GM18526 (cell line): ENCODE data around the gene SERPINE1.

Source experiments
- POLR2A ChIP-seq: IDR thresholded peaks from 3 replicates; pipeline ENCODE4 v1.6.1; 2011; ENCODE audit not compliant: insufficient read length; ENCODE audit errors: extremely low read depth

Gene SERPINE1

DNA sequence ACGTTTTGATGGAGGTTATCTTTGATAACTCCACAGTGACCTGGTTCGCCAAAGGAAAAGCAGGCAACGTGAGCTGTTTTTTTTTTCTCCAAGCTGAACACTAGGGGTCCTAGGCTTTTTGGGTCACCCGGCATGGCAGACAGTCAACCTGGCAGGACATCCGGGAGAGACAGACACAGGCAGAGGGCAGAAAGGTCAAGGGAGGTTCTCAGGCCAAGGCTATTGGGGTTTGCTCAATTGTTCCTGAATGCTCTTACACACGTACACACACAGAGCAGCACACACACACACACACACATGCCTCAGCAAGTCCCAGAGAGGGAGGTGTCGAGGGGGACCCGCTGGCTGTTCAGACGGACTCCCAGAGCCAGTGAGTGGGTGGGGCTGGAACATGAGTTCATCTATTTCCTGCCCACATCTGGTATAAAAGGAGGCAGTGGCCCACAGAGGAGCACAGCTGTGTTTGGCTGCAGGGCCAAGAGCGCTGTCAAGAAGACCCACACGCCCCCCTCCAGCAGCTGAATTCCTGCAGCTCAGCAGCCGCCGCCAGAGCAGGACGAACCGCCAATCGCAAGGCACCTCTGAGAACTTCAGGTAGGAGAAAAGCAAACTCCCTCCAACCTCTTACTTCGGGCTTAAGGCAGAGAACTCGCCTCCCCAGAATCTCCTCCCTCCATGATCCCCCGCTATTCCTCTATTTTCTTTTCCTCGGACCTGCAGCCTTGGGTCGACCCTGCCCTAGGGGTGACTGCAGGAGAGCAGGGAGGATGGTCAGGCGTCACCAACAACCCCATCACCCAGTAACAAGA lies at the start of gene SERPINE1:
Gene SERPINE1, plus strand, starts transcription at position 454 of the 809 bp plus-strand sequence. CDS start 1,290 bp downstream, outside the sequence.
- TF ChIP-seq POLR2A = peak; percentile 44

DNA sequence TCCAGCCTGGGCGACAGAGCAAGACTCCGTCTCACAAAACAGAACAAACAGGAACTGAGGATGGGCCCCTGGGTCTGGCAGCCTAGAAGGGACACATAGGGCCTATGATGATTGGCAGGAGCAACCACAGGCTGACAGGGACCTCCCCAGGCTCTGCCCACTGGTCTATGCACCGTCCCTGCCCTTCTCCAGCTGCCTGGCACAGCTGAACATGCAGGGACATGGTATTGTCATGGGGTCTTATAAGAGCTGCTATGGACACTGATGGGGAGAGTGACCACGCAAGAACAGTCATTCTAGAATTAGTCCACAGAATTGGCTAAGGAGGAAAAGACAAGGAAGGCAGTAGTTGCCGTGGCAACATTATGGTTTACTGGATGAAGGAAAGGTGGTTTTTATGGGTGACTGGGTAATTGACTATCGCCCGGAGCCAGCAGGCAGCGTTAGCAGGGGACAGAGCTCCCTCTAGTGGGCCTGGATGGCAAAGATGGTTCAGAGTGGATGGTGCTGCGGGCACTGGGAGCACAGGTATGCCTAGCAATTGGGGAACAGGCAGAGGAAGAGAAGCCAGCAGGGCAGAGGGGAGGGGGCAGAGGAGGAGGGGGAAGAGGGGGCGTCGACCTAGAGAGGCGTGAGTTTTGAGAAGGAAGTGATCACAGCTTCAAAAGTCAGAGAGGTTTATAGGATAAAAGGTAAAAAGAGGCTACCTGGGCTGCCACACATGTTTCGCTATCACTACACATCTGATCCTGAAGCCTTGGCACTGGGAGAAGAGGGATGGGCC lies 49.4 kb upstream of the SERPINE1 start:
- no peak for TF ChIP-seq POLR2A

DNA sequence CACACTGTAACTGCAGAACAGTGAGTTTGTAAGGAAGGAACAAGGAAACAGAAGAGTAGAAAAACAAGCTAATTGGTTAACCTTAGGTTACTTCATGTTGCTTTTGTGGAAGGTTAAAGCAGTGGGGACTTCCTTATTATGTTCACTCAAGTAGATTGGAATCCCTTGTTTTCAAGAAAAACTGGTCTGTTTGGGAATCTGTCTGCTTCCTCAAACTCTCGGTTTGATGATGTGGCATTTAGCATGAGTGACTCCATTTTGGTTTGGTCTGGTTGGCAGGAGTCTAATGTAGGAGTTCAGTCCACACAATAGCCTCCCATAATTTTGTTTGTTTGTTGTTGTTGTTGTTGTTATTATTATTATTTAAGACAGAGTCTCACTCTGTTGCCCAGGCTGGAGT lies 45.5 kb upstream of the SERPINE1 start:
- no peak for TF ChIP-seq POLR2A

DNA sequence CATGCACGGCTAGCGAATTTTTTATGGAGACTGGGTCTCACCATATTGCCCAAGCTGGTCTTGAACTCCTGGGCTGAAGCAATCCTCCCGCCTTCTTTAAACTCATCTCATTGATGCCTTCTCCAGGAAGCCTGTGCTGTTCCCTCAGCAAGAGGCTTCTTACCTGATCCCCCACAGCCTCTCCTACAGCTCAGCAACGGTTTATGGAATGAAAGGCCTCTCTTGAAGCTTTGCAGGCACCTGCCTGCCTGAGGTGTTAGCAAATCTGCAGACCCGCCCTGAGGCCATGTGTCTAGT lies 42.1 kb upstream of the SERPINE1 start:
- TF ChIP-seq POLR2A = no peak

DNA sequence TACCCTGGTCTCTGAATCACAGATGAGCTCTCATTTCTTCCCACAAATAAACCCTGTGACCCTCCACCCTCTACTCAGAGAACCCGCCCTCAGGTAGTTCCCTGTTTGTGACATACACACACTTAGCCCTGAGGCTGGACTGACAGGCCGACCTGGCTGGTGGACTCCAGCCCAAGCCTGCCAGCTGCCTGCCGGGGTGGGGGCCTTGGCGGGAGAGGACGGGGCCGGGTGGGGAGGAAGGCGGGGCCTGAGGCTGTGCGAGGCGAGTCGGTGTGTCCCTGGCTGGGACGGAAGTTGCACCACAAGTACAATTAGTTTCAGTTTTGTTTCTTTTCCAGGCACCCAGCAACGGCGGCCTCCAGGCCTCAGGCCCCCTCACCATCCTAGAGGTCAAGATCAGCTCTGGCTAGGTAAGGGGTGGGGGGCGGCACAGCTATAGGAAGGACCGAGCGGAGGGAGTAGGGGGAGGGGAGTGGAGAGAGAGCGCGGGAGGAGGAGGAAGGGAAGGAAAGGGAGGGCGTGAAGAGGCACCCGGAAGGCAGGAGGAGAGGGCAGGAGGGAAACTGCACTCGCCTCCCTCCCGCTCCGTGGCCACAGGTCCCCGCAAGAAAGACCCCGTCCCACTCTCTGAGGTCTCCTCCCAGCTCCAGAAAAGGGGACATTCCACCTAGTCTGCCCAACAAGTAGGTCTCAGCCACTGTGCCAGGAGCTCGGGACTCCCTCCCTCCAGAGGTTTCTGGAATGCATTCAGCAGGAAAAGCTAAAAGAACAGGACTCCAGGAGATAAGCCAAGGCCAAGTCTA lies 41.5 kb upstream of the SERPINE1 start, which contains the start of gene TRIM56:
Gene TRIM56, plus strand, starts transcription at position 320 of the 803 bp plus-strand sequence. CDS start 1,832 bp downstream, outside the sequence.
- peak; percentile 82 for TF ChIP-seq POLR2A

DNA sequence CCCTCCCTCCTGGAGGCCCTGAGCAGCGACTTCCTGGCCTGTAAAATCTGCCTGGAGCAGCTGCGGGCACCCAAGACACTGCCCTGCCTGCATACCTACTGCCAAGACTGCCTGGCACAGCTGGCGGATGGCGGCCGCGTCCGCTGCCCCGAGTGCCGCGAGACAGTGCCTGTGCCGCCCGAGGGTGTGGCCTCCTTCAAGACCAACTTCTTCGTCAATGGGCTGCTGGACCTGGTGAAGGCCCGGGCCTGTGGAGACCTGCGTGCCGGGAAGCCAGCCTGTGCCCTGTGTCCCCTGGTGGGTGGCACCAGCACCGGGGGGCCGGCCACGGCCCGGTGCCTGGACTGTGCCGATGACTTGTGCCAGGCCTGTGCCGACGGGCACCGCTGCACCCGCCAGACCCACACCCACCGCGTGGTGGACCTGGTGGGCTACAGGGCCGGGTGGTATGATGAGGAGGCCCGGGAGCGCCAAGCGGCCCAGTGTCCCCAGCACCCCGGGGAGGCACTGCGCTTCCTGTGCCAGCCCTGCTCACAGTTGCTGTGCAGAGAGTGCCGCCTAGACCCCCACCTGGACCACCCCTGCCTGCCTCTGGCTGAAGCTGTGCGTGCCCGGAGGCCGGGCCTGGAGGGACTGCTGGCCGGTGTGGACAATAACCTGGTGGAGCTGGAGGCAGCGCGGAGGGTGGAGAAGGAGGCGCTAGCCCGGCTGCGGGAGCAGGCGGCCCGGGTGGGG lies 39.4 kb upstream of the SERPINE1 start:
- TF ChIP-seq POLR2A = no peak

DNA sequence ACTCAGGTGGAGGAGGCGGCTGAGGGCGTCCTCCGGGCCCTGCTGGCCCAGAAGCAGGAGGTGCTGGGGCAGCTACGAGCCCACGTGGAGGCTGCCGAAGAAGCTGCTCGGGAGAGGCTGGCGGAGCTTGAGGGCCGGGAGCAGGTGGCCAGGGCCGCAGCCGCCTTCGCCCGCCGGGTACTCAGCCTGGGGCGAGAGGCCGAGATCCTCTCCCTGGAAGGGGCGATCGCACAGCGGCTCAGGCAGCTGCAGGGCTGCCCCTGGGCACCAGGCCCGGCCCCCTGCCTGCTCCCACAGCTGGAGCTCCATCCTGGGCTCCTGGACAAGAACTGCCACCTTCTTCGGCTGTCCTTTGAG lies 38.9 kb upstream of the SERPINE1 start:
- TF ChIP-seq POLR2A = no peak

DNA sequence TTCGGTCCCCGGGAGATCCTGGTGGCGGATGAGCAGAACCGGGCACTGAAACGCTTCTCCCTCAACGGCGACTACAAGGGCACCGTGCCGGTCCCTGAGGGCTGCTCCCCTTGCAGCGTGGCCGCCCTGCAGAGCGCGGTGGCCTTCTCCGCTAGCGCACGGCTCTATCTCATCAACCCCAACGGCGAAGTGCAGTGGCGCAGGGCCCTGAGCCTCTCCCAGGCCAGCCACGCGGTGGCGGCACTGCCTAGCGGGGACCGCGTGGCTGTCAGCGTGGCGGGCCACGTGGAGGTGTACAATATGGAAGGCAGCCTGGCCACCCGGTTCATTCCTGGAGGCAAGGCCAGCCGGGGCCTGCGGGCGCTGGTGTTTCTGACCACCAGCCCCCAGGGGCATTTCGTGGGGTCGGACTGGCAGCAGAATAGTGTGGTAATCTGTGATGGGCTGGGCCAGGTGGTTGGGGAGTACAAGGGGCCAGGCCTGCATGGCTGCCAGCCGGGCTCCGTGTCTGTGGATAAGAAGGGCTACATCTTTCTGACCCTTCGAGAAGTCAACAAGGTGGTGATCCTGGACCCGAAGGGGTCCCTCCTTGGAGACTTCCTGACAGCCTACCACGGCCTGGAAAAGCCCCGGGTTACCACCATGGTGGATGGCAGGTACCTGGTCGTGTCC lies 37.9 kb upstream of the SERPINE1 start:
- no peak for TF ChIP-seq POLR2A

DNA sequence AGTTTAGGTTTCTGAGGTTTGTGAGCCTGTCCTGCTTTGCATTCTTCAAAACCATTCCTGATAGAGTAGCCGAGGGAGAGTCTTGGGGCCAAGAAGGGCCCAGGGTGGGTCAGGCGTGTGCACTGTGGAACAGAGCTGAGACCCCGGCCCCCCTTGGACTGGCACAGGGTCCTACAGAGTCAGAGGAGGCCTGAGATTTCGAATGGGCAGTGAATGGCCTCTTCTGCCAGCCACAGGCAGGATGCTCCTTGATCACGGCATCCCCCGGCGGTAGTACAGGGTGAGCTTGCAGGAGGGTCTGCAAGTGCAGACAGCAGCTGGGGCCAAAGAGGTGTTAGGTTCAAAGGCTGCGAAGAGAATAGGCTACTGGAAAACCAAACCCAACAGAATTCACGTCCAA lies 37.0 kb upstream of the SERPINE1 start:
- TF ChIP-seq POLR2A = no peak

DNA sequence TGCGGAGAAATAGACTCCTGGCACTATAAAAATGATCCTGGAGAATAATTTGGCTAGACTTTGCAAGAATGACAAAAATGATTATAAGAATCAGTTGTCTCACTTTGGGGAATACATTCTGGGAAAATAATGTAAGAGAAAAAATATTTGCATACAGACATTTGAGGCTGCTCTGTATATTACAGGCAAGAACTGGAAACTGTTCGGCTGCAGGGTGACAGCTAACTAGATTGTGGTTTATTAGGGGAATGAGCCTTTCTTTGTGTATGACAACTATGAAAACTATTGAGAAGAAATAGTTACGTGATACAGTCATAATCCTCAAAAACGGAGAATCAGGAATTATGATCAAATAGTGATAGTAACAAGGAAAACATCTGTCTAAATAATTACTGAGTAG lies 33.0 kb upstream of the SERPINE1 start:
- no peak for TF ChIP-seq POLR2A

DNA sequence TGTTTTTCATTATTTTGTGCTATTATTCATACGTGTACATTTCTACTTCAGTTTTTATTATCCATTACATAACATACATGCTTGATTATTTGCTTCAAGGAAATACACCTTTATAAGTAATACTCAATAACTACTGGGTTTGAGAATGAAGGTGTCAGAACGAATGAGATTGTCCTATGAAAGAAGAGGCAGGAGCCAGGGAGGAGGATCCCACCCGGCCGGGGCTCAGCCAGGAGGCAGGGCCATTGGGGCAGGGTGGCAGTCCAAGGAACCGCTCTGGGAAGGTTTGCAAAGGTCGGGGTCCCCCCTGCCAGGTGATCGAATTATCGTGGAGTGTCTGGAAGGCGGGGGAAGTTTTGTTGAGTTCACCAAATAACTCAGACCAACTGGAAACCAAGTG lies 32.5 kb upstream of the SERPINE1 start:
- TF ChIP-seq POLR2A = no peak

DNA sequence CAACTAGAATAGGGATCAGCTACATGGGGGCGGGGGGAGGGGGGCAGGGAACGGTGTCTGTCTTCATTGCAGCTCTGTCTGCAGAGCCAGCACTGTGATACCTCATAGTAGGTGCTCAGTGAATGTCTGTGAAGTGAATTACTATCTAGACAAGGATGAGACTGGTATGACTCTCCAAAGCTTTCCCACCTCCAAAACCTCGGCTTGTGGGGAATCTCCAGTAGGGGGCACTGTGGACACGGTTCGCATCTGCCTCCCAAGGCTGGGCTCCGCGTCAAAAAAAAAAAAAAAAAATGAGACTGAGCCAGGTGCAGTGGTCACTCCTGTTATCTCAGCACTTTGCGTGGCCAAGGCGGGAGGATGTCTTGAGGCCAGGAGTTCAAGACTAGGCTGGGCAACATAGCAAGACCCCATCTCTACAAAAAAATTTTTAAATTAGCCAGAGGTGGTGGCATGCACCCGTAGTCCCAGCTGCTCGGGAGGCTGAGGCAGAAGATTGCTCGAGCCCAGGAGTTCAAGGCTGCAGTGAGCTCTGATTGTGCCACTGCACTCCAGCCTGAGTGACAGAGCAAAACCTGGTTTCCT lies 32.0 kb upstream of the SERPINE1 start:
- TF ChIP-seq POLR2A = no peak

DNA sequence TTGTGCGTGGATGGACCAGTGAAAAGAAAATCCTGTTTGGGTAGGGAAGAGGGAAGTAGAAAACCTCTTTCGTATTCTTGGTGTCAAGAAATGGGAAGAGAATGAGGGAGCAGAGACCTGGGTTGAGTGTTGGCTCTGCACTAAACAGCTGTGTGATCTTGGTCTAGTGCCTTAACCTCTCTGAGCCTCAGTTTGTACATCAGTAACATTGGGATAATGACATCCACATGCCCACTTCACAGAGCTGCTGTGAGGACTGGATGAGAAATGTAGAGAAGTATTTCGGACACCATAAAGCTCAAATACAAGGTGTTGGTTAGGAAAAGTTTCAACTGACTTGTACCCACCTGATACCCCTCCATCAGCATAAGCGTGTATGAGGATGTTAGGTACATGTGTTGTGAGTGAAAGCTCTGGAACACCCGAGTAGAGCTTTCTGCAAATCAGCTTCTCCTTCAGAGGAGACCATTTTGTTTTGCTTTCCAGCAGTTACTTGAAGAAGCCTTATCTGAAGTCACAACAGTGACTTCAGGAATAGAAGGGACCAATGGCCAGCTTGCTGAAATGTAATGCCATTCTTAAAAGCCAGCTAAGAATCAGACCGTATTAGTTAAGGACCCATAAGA lies 30.5 kb upstream of the SERPINE1 start:
- no peak for TF ChIP-seq POLR2A

DNA sequence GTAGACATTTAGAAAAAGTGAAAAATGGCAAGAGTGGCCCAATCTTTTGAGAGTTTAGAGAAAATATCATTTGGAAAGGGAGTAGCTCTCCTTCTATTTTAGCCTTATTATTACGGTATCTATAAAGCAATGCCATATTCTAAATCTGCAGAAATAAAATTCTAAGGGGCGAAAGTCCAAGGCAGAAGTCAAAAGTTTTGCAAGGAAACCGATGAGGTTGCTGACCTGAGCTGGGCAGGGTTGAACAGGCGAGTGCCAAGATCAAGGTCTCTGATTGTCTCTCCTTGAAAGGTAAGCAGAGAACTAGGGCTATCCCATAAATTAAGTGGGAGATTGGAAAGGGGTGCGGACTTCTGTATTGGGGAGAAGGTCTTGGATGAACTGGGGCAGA lies 30.0 kb upstream of the SERPINE1 start:
- TF ChIP-seq POLR2A = no peak
